GM18861 (cell line): Measurements from ENCODE around the gene HDGFL2.
"Not testable (repeated sequence)": the region's sequence is repeated elsewhere in the genome, so short reads cannot be mapped to it uniquely, and the experiment has no call there.

Source experiments
- ATAC-seq: cut with Tn5 transposase; IDR thresholded peaks from one replicate; pipeline ENCODE4 v1.9.1; 2021; ENCODE audit not compliant: unreplicated experiment

The HDGFL2 gene

DNA sequence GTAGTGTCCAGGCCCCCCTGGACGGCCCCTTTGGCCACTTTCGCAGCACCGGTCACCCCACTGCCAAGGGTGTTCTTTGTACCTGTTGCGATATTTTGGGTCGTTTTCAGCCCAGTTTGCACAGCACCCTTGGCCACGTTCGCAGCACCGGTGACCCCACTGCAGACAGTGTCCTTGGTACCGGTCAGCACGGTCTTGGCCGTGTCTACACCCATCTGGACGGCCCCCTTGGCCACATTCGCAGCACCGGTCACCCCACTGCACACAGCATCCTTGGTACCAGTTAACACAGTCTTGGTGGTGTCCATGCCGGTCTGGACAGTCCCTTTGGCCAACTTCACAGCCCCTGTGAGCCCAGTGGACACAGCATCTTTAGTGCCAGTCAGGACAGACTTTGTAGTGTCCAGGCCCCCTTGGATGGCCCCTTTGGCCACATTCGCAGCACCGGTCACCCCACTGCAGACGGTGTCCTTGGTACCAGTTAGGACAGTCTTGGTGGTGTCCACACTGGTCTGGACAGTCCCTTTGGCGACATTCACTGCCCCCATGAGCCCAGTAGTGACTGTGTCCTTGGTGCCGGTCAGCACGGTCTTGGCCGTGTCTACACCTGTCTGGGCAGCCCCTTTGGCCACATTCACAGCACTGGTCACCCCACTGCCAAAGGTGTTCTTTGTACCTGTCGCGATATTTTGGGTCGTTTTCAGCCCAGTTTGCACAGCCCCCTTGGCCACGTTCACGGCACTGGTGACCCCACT is 39.4 kb downstream of the HDGFL2 start:
- ATAC-seq, result no peak

DNA sequence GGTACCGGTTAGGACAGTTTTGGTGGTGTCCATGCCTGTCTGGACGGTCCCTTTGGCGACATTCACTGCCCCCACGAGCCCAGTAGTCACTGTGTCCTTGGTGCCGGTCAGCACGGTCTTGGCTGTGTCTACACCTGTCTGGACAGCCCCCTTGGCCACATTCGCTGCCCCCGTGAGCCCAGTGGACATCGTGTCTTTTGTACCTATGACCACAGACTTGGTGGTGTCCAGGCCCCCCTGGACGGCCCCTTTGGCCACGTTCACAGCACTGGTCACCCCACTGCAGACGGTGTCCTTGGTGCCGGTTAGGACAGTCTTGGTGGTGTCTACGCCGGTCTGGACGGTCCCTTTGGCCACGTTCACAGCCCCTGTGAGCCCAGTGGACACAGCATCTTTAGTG is 40.0 kb downstream of the HDGFL2 start:
- ATAC-seq, result no peak

DNA sequence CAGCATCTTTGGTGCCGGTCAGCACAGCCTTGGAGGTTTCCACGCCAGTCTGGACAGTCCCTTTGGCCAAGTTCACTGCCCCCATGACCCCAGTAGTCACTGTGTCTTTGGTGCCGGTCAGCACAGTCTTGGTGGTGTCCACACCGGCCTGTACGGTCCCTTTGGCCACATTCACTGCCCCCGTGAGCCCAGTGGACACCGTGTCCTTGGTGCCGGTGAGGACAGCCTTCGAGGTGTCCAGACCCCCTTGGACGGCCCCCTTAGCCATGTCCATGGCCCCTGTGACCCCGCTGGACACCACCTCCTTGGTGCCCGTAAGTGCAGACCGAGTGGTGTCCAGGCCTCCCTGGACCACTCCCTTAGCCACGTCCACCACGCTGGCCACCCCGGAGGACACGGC is 41.2 kb downstream of the HDGFL2 start:
- no peak for ATAC-seq

GRCh38 chr19:4515732-4516131 is 43.6 kb downstream of the HDGFL2 start:
- ATAC-seq, result no peak

- no peak for ATAC-seq
Observed at GRCh38 chr19:4516199-4516938, 44.3 kb downstream of the HDGFL2 start.

GRCh38 chr19:4516939-4517300 is 44.8 kb downstream of the HDGFL2 start:
- no peak for ATAC-seq

DNA sequence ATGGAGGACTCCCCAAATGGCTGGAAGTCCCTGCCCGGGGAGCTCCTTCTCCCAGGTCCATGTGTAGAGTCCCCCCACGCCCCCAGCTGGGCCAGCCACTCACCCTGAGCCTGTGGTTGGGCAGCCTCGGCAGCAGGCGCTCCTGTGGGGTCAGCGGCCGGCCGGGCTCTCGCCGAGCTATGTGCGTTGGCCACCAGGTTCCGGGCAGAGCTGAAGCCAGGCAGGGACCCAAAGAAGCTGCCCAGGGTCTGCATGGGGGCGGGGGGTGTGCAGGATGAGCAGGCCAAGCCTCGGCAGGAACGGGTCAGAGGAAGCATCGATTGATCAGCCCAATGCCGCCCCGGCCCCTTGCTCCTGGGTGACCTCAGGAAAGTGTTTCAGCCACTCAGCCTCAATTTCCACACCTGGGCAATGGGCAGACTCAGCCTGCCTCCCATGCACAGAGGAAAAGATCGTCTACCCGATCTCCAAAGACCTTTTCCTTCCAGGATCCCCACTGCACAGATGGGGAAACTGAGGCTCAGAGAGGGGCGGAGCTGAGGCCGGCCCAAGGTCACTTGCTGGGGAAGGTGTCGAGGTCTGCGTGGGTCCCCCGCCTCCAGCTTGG is 45.5 kb downstream of the HDGFL2 start:
- ATAC-seq, result no peak

DNA sequence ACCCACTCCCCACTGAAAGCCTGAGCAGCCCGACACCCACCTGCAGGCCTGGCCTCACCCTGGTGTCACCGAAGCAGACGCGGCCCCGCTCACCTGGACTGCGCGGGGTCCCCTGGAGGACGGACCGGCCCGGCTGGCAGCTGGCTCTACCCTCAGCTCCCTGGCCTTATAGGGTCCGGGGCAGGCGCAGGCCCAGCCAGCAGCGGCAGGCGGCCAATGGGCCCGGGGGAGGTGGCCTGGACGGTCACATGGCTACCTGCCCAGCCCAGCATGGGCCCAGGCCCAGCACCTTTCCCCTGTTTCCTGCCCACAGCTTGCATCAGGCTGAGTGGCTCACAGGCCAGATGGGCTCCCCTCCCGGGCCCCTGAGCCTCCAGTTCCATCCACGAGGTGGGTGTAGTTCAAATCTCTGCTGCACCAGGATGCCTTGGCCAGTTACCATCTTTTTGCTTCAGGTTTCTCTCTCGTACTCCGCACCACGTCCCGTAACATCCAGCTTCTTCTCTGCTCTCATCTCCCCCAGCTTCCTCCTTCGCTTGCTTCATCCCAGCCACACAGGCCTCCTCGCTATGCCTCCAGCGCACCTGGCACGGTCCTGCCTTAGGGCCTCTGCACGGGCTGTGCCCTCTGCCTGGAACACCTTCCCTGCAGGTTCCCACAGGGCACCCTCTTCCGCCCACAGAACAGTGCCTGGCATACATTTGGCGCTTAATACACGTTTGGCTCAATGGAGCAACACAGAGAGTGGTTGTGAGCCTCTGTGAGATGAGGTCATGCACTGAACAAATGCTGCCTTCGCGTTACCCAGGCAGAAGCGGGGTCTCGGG is 46.5 kb downstream of the HDGFL2 start, which contains the start of gene PLIN4:
Gene PLIN4 (minus strand): TSS at position 142 of the 827 bp plus-strand sequence. CDS start 214 bp downstream, outside the sequence.
- no peak for ATAC-seq

- ATAC-seq, result no peak
Observed at GRCh38 chr19:4519172-4519496, 47.0 kb downstream of the HDGFL2 start.

- no peak for ATAC-seq
Observed at GRCh38 chr19:4519521-4520277, 47.6 kb downstream of the HDGFL2 start.

DNA sequence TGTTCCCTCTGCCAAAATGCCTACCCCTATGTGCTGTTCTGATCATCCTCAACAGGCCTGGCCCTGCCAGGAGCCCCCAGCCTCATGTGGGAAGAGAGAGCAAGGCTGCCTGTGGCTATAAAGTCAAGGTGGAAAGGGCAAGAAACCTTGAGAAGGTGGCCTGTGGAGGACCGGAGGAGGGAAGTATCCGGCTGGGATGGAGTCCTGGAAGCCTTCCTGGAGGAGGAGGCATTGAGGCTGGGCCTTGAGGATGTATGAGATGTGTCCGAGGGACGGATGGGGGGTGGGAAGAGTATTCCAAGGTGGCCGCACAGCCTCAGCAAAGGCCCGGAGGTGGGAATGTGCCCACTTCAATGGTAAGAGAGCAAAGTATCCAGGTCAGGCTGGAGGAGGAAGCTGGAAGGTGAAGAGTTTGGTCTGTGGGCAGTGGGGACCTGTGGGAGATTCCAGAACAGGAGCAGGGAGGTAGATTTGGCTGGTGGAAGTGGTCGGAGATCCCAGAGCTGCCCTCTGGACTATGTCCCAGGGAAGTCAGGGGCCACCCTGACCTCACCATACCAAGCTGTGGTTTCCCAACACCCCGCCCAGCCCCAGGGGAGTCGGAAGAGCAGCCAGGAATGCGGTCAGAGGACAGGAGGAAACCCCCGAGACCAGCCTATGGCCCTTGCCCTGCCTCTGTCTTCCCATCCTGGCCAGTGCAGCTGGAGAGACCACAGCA is 49.2 kb downstream of the HDGFL2 start:
- no peak for ATAC-seq

DNA sequence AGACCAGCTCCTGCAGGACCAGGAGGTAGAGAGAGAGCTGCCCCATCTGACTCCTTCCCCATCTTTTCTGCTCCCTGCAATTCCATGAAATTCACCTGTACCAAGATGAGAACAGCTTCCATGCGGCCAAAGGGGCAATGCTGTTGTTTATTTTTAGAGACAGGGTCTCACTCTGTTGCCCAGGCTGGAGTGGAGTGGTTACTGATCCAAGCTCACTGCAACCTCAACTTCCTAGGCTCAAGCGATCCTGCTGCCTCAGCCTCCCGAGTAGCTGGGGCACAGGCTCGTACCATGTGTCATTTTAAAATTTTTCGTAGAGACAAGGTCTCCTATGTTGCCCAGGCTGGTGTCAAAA is 49.8 kb downstream of the HDGFL2 start:
- no peak for ATAC-seq

- ATAC-seq, result no peak
Observed at GRCh38 chr19:4522291-4523002, 50.4 kb downstream of the HDGFL2 start.

DNA sequence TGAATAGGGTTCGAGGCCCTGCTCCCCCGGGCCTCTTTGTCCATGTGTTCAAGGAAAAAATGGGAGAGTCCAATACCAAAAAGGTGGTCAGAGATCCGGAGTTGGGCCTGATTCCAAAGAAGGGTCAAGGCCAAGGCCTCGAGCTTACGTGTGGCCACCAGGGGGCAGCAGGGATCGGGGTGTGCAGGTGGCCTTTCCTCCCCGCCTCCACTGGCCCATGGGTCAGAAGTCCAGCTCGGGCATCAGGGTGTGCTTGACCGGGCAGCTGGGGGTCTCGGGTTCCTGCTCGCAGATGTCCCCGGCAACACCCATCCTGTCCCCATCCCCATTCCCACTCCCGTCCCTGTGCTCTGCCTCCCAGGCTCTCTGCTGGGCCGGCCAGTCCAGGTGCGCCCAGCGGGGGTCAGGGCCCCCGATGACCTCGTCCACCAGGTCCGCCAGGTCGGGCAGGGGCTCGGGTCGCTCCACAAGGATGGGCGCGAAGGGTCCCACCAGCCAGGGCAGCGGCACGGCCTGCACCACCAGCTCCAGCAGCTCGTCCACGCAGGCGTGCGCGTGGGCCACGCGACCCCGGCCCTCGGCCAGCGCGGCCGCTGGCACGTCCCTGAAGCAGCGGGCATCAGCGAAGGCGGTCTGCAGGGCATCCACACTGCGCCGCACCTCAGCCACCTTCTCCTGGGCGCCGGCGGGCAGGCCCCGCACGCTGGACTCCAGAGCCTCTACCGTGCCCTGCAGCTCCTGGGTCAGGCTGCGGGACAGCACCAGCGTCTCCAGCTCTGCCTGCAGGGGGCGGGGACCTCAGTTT is 51.4 kb downstream of the HDGFL2 start:
- no peak for ATAC-seq

DNA sequence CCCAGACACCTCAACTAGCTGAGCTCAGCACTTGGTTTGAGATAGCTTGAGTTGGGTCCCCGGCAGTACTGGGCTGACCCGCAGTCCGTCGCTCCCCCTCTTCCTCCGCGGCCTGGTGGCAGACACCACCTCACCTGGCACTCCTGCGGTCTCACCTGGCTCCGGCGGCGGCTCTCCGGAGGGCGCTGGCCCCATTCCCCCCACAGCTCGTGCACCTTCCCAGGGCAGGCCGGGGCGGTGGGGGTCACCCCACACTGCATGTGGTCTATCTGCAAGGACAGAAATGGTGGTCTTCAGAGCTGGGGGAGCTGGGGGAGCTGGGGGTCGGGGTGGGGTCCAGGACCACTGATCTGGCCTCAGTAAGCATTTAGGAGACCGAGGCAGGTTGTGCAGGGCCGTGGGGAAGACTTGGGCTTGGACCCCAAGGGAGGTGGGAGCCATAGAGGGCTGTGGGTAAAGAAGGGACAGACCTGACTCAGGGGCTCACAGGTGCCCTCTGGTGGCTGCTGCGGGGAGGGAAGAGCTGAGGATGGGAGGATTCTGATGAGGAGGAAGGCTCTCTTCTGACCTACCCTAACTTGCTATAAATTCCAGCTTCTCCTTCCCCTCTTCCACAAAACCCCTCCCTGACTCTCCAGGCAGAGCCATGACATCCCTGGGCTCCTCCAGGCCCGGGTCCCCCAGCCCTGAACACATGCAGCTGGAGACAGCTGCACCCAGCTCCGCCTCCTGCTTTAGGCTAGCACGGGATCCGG is 52.9 kb downstream of the HDGFL2 start:
- ATAC-seq, result no peak

DNA sequence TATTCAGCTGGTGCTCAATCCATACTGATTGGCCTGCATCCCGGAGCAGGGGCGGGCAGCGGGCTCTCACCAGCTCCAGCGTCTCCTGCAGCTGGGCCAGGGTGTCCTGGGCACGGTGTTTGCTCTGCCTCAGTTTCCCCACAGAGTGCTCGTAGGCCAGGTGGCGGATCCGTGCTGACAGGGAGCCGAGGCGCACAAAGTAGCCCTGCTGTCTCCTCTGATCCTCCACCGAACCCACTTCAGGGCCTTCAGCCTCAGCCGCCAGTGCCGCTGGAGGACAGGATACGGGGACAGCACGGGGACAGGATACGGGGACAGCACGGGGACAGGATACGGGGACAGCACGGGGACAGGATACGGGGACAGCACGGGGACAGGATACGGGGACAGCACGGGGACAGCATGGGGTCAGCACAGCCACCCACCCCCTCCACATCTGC is 53.5 kb downstream of the HDGFL2 start:
- ATAC-seq, result no peak

DNA sequence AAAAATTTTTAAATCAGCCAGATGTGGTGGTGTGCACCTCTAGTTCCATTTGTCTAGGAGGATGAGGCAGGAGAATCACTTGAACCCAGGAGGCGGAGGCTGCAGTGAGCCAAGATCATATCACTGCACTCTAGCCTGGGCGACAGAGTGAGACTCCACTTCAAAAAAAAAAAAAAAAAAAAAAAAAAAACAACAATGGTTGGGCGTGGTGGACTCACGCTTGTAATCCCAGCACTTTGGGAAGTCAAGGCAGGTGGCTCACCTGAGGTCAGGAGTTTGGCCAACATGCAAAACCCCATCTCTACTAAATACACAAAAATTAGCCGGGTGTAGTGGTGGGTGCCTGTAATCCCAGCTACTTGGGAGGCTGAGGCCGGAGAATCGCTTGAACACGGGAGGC is 55.3 kb downstream of the HDGFL2 start:
- ATAC-seq, result not testable (repeated sequence)

DNA sequence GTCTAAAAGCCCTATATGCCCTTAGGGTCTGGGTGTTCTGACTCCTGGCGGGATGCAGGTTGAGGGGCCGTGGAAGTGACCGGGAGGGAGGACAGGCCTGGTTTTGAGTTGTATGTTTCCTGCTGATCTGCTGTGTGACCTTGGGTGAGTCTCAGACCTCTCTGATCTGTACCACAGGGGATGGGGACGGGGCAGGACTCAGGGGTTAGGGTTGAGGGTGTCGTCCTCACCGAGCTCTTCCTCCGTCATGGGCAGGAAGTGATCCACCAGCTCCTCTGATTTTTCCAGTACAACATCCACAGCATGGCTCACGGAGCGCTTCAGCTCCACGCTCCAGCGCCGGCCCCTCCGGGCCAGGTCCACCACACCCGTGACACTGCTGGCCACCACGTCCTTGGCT is 56.7 kb downstream of the HDGFL2 start:
- ATAC-seq, result no peak
